SK-N-SH (cell line): ENCODE measurements around the gene FAM217A. TPM values are rescaled to one million over a fixed set of nuclear protein-coding genes. Genes with fewer than 3 reads are reported as not detected.

Experiments
- CTCF ChIA-PET: fragments of 300-600, 350-600 bp; formaldehyde crosslinking; extraction: SDS; loops from one replicate; lab custom pipeline; 2021; lab: Yijun Ruan, JAX
- POLR2A ChIA-PET: fragments of 350-600 bp; sonication (Branson Sonifier 250); formaldehyde crosslinking; extraction: SDS; loops from one replicate; lab custom pipeline; 2020; ENCODE audit warnings: antibody characterized with exemption, inconsistent platforms; lab: Yijun Ruan, JAX
- DNase-seq: peaks from one replicate; pipeline ENCODE4 v3.0.0; 2012
- H2AFZ ChIP-seq: fragments of 200-600 bp; sonication (generic); 2 replicates; pipeline ENCODE4 v1.8.1; 2016; ENCODE audit warnings: antibody characterized with exemption, mild to moderate bottlenecking, low read depth
- H3F3A ChIP-seq: fragments of 200-600 bp; sonication (generic); replicated peaks from 2 replicates; pipeline ENCODE3; 2016; ENCODE audit warnings: antibody characterized with exemption, mild to moderate bottlenecking; ENCODE audit not compliant: insufficient read depth
- H3K27ac ChIP-seq, 2 experiments: fragments of 200-500 bp in 1 of 2; fragments of 200-600 bp in 1 of 2; sonication (Bioruptor generic) in 1 of 2; sonication (generic), shearing (Covaris generic) in 1 of 2; 2 replicates each; pipeline versions ENCODE4 v1.5.1 to v1.6.1; 2014 to 2016; ENCODE audit warnings: low read depth in 2 of 2, inconsistent platforms in 1 of 2, low read length in 1 of 2, mild to moderate bottlenecking in 1 of 2, mixed read lengths in 1 of 2
- H3K27me3 ChIP-seq: fragments of 200-600 bp; sonication (generic), shearing (Covaris generic); 2 replicates; pipeline ENCODE4 v1.6.1; 2016; ENCODE audit warnings: mixed run types; ENCODE audit not compliant: insufficient read depth
- H3K36me3 ChIP-seq, 2 experiments: fragments of 200-500 bp in 1 of 2; fragments of 200-600 bp in 1 of 2; sonication (Bioruptor generic) in 1 of 2; sonication (generic) in 1 of 2; replicated peaks in 1 of 2; 2 replicates each; pipeline versions ENCODE3 to v1.5.1; 2014 to 2016; ENCODE audit warnings: low read length in 1 of 2, mild to moderate bottlenecking in 1 of 2; ENCODE audit not compliant: insufficient read depth in 2 of 2, control insufficient read depth in 1 of 2
- H3K4me1 ChIP-seq, 2 experiments: fragments of 200-500 bp in 1 of 2; fragments of 200-600 bp in 1 of 2; sonication (Bioruptor generic) in 1 of 2; sonication (generic), shearing (Covaris generic) in 1 of 2; 2 replicates each; pipeline versions ENCODE4 v1.5.1 to v1.6.1; 2014 to 2016; ENCODE audit warnings: low read depth in 1 of 2, low read length in 1 of 2, mixed run types in 1 of 2; ENCODE audit not compliant: insufficient read depth in 2 of 2, control insufficient read depth in 1 of 2
- H3K4me2 ChIP-seq: fragments of 200-600 bp; sonication (generic), shearing (Covaris generic); 2 replicates; pipeline ENCODE4 v1.6.1; 2017; ENCODE audit warnings: mixed run types
- H3K4me3 ChIP-seq, 2 experiments: fragments of 200-500 bp in 1 of 2; fragments of 200-600 bp in 1 of 2; sonication (Bioruptor generic) in 1 of 2; sonication (generic), shearing (Covaris generic) in 1 of 2; 2 replicates each; pipeline versions ENCODE4 v1.5.1 to v1.8.1; 2014 to 2016; ENCODE audit warnings: low read depth in 2 of 2, inconsistent platforms in 1 of 2, low read length in 1 of 2, mild to moderate bottlenecking in 1 of 2, mixed read lengths in 1 of 2, moderate library complexity in 1 of 2
- H3K79me2 ChIP-seq: fragments of 200-600 bp; sonication (generic); 2 replicates; pipeline ENCODE4 v1.8.1; 2017; ENCODE audit warnings: mild to moderate bottlenecking; ENCODE audit not compliant: insufficient read depth
- H3K9ac ChIP-seq: fragments of 200-600 bp; sonication (generic); 2 replicates; pipeline ENCODE4 v1.6.1; 2017; ENCODE audit warnings: mixed run types
- H3K9me2 ChIP-seq: fragments of 200-600 bp; sonication (generic); 2 replicates; pipeline ENCODE4 v1.6.1; 2017; ENCODE audit warnings: mixed run types
- H3K9me3 ChIP-seq: fragments of 200-600 bp; sonication (generic); 2 replicates; pipeline ENCODE4 v1.6.1; 2017; ENCODE audit warnings: mixed run types, mild to moderate bottlenecking, moderate library complexity
- H4K20me1 ChIP-seq: fragments of 200-600 bp; sonication (generic); 2 replicates; pipeline ENCODE4 v1.6.1; 2017; ENCODE audit warnings: mild to moderate bottlenecking, mixed run types; ENCODE audit not compliant: insufficient read depth
- CHD2 ChIP-seq: fragments of 150-350 bp; IDR thresholded peaks from 2 replicates; pipeline ENCODE4 v1.6.1; 2018; ENCODE audit warnings: low read length; ENCODE audit not compliant: partially characterized antibody
- CTCF ChIP-seq: fragments of 200-600 bp; sonication (generic); IDR thresholded peaks from 2 replicates; pipeline ENCODE4 v1.6.1; 2017; ENCODE audit warnings: antibody characterized with exemption, mild to moderate bottlenecking, moderate library complexity
- ELF1 ChIP-seq: IDR thresholded peaks from 2 replicates; pipeline ENCODE4 v1.4.0; 2012
- EP300 ChIP-seq, 2 experiments: IDR thresholded peaks; 2 replicates each; pipeline versions ENCODE4 v1.4.0 to v1.6.1; 2012; ENCODE audit warnings: borderline replicate concordance in 1 of 2, low read depth in 1 of 2, low read length in 1 of 2
- EZH2phosphoT487 ChIP-seq: fragments of 200-600 bp; sonication (generic); IDR thresholded peaks from 2 replicates; pipeline ENCODE4 v1.6.1; 2017; ENCODE audit warnings: low read depth, mixed run types, mild to moderate bottlenecking, antibody characterized with exemption, moderate library complexity, borderline replicate concordance
- FOSL2 ChIP-seq: IDR thresholded peaks from 2 replicates; pipeline ENCODE4 v1.4.0; 2012; ENCODE audit warnings: low read depth, mild to moderate bottlenecking, moderate library complexity, borderline replicate concordance
- FOXM1 ChIP-seq: IDR thresholded peaks from 2 replicates; pipeline ENCODE4 v1.4.0; 2012; ENCODE audit warnings: low read depth, mild to moderate bottlenecking
- MAX ChIP-seq: IDR thresholded peaks from 2 replicates; pipeline ENCODE4 v1.4.0; 2012; ENCODE audit warnings: low read depth
- PBX3 ChIP-seq: IDR thresholded peaks from 2 replicates; pipeline ENCODE4; 2012
- POLR2AphosphoS5 ChIP-seq: IDR thresholded peaks from 2 replicates; pipeline ENCODE4 v1.6.1; 2012; ENCODE audit warnings: low read depth, low read length
- RXRA ChIP-seq: IDR thresholded peaks from 2 replicates; pipeline ENCODE4 v1.4.0; 2012; ENCODE audit warnings: low read depth, mild to moderate bottlenecking, borderline replicate concordance
- SIN3A ChIP-seq: IDR thresholded peaks from 2 replicates; pipeline ENCODE4 v1.6.1; 2012; ENCODE audit warnings: low read depth, mild to moderate bottlenecking, low read length, moderate library complexity, borderline replicate concordance
- SMC3 ChIP-seq: IDR thresholded peaks from 2 replicates; pipeline ENCODE4 v1.6.1; 2012; ENCODE audit warnings: low read depth, low read length, improper control_type of control experiment
- TAF1 ChIP-seq: IDR thresholded peaks from 2 replicates; pipeline ENCODE4 v1.6.1; 2012; ENCODE audit warnings: low read depth, mild to moderate bottlenecking, low read length, moderate library complexity, borderline replicate concordance
- TCF12 ChIP-seq: IDR thresholded peaks from 2 replicates; pipeline ENCODE4 v1.4.0; 2012
- TEAD4 ChIP-seq: IDR thresholded peaks from 2 replicates; pipeline ENCODE4 v1.4.0; 2012; ENCODE audit warnings: mild to moderate bottlenecking, borderline replicate concordance; ENCODE audit not compliant: insufficient read depth
- USF1 ChIP-seq: IDR thresholded peaks from 2 replicates; pipeline ENCODE4 v1.4.0; 2012; ENCODE audit warnings: low read depth, borderline replicate concordance
- USF2 ChIP-seq: fragments of 150-350 bp; IDR thresholded peaks from 2 replicates; pipeline ENCODE4 v1.6.1; 2017; ENCODE audit warnings: antibody characterized with exemption, low read length, low read depth, borderline replicate concordance
- WGBS: methylation state at CpG from one replicate; pipeline ENCODE4 v1.1.6; 2017; ENCODE audit warnings: low lambda C conversion rate; 5-methylcytosine and 5-hydroxymethylcytosine counted together
- polyA plus RNA-seq, 3 experiments: library from polyadenylated mRNA; depleted of rRNA; stranded (reverse); fragments of >200 nt; gene quantifications; 2 replicates each; pipeline ENCODE4 v1.2.3, GENCODE V29; 2012

FAM217A gene
- polyA plus RNA-seq, 1 of the 3 experiments (the other 2 are of a cell fraction) = not detected

GRCh38 chr6:4101298-4101697 is 22.4 kb upstream of the FAM217A start:
- no peak for DNase-seq
- Histone ChIP-seq H4K20me1 (no peaks in the 10 kb centered on the region), H3K36me3 (no peaks in the 10 kb centered on the region), H3K4me1 (peaks cover 0 to 2% of the 10 kb centered on the region in 2 experiments; a peak in 1 of 4 replicates), H3K9ac (no peak overlapping the region), H3K4me2 (no peak overlapping the region), H3K27me3 (no peaks in the 10 kb centered on the region), H3K27ac (no peak overlapping the region), H3F3A (no peaks in the 10 kb centered on the region), H3K79me2 (no peaks in the 10 kb centered on the region), H2AFZ (no peak overlapping the region), H3K9me2 (no peaks in the 10 kb centered on the region), H3K4me3 (no peak overlapping the region), H3K9me3 (no peaks in the 10 kb centered on the region)
- ChIA-PET POLR2A (no interaction called here), CTCF (no interaction called here)
- TF ChIP-seq PBX3 (no peak), CHD2 (no peak), CTCF (no peak), FOSL2 (no peak), FOXM1 (no peak), TEAD4 (no peak), EP300 (IDR thresholded peaks at IDR 0.05; ENCODE audit: borderline replicate concordance in 1 of 2, low read depth in 1 of 2, low read length in 1 of 2) (no peak), RXRA (no peak), ELF1 (no peak), USF1 (no peak), EZH2phosphoT487 (no peak), SMC3 (no peak)
- WGBS = 64% methylated on average over 3 of the region's 3 CpGs

GRCh38 chr6:4100655-4101054 is 21.7 kb upstream of the FAM217A start:
- no peak overlapping the region for H3K9ac ChIP-seq
- H3K4me2 ChIP-seq = no peak overlapping the region
- peaks cover 0 to 2% of the 10 kb centered on the region in 2 experiments; a peak in 1 of 4 replicates for H3K4me1 ChIP-seq
- H3K9me2 ChIP-seq = no peaks in the 10 kb centered on the region
- no peak overlapping the region for H3K4me3 ChIP-seq
- 53% methylated on average over 5 of the region's 5 CpGs for WGBS
- ChIA-PET POLR2A (no interaction called here), CTCF (no interaction called here)
- no peaks in the 10 kb centered on the region for H4K20me1 ChIP-seq
- no peaks in the 10 kb centered on the region for H3K79me2 ChIP-seq
- no peaks in the 10 kb centered on the region for H3F3A ChIP-seq
- H3K36me3 ChIP-seq = no peaks in the 10 kb centered on the region
- H3K27me3 ChIP-seq = no peaks in the 10 kb centered on the region
- H3K9me3 ChIP-seq = no peaks in the 10 kb centered on the region
- no peak for DNase-seq
- no peak overlapping the region for H2AFZ ChIP-seq
- H3K27ac ChIP-seq = no peak overlapping the region
- no peak for TF ChIP-seq SIN3A
- TF ChIP-seq EZH2phosphoT487 = no peak
- TF ChIP-seq PBX3 = no peak
- TF ChIP-seq MAX = no peak
- TF ChIP-seq TCF12 = no peak
- TF ChIP-seq POLR2AphosphoS5 = no peak
- no peak for TF ChIP-seq FOSL2
- TF ChIP-seq CTCF = no peak
- TF ChIP-seq RXRA = no peak
- TF ChIP-seq USF2 = no peak
- TF ChIP-seq TAF1 = no peak
